Vagina (tissue), 2 donors: ENCODE results near the gene RAB21.

Experiments used
- POLR2A ChIP-seq, 2 donors: fragments of 450-650 bp; IDR thresholded peaks; one replicate each; pipeline ENCODE4 v1.6.1; 2017; ENCODE audit warnings: antibody characterized with exemption in 2 of 2, mild to moderate bottlenecking in 2 of 2, moderate library complexity in 2 of 2
- POLR2AphosphoS5 ChIP-seq, 2 donors: sonication (generic); formaldehyde crosslinking; IDR thresholded peaks; one replicate each; pipeline ENCODE4 v1.9.0; 2017; ENCODE audit warnings: antibody characterized with exemption in 2 of 2, mild to moderate bottlenecking in 2 of 2, low read depth in 1 of 2; ENCODE audit not compliant: insufficient read depth in 1 of 2

DNA sequence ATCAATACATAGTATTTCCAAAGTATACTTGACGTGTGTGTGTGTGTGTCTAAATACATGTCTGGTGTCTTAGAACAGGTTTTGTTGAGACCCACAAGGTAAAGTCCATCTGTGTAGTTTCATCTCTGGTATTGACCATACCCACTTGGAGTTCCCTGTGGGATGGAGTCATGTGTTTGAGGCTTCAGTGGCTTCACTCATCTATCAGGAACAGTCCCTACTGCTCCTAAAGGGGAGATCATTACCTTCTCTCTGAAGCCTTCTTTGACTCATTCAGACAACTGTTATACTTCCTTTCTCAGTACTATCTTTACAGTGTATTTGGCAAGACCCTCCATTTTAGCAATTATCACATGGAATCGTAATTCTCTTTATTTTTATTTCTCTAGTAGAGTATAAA, 14.2 kb downstream of the RAB21 start:
- TF ChIP-seq POLR2AphosphoS5 (IDR thresholded peaks at IDR 0.05; ENCODE audit: insufficient read depth in 1 of 2, low read depth in 1 of 2): no peak
- no peak for TF ChIP-seq POLR2A (IDR thresholded peaks at IDR 0.05)
